ENCODE results near the gene SDHAF4.

- TF ChIP-seq CTCF (conservative IDR thresholded peaks at IDR 0.05), result no peak
- TF ChIP-seq ZFX (IDR thresholded peaks at IDR 0.05), result no peak
Observed at GRCh38 chr6:70547905-70548304, 18.8 kb upstream of the SDHAF4 start.

Measured in C4-2B (cell line).